Choroid plexus epithelial cell (primary cell): Measurements from ENCODE around the gene SIGLEC5.

ENCODE experiments used
- DNase-seq: peaks from one replicate; pipeline ENCODE4 v3.0.0-alpha.2; 2010; ENCODE audit warnings: low read depth
- H3K4me3 ChIP-seq: 2 replicates; pipeline ENCODE4 v1.5.1; 2011; ENCODE audit warnings: low read depth, mild to moderate bottlenecking, control low read depth, low read length, moderate library complexity
- CTCF ChIP-seq: conservative IDR thresholded peaks from 2 replicates; pipeline ENCODE4 v1.5.1; 2011; ENCODE audit warnings: low read depth, mild to moderate bottlenecking, control low read depth, inconsistent platforms, low read length, moderate library complexity

The SIGLEC5 gene

GRCh38 chr19:51590441-51590840, 39.8 kb downstream of the SIGLEC5 start:
- no peak for DNase-seq
- no peak for TF ChIP-seq CTCF
- H3K4me3 ChIP-seq: no peak overlapping the region

GRCh38 chr19:51589511-51589910, 40.7 kb downstream of the SIGLEC5 start:
- no peak overlapping the region for H3K4me3 ChIP-seq
- no peak for TF ChIP-seq CTCF
- DNase-seq: no peak

- DNase-seq: no peak
- no peak overlapping the region for H3K4me3 ChIP-seq
- no peak for TF ChIP-seq CTCF
These were observed 42.7 kb downstream of the SIGLEC5 start for GRCh38 chr19:51587264-51588191.

GRCh38 chr19:51586799-51587198, 43.4 kb downstream of the SIGLEC5 start:
- TF ChIP-seq CTCF: no peak
- H3K4me3 ChIP-seq: no peak overlapping the region
- DNase-seq: no peak

- no peak for DNase-seq
- no peak for TF ChIP-seq CTCF
- no peak overlapping the region for H3K4me3 ChIP-seq
These were observed 44.0 kb downstream of the SIGLEC5 start for GRCh38 chr19:51586103-51586728.

- no peak for DNase-seq
- no peak for TF ChIP-seq CTCF
- no peak overlapping the region for H3K4me3 ChIP-seq
These were observed 53.4 kb downstream of the SIGLEC5 start for GRCh38 chr19:51576850-51577249.
